Fibroblast of the aortic adventitia (primary cell): ENCODE data around the gene CA12. TPM values are rescaled to one million over a fixed set of nuclear protein-coding genes. Genes with fewer than 3 reads are reported as not detected.

Source experiments
- DNase-seq: peaks from one replicate; pipeline ENCODE4 v3.0.0-alpha.2; 2010; ENCODE audit warnings: low read depth
- H3K4me3 ChIP-seq: 2 replicates; pipeline ENCODE4 v1.5.1; 2011; ENCODE audit warnings: low read depth, mild to moderate bottlenecking, control low read depth, low read length, moderate library complexity
- total RNA-seq: library from RNA; depleted of rRNA; stranded (reverse); fragments of >200 nt; gene quantifications from 2 replicates; pipeline ENCODE4 v1.2.3, GENCODE V29; 2012; ENCODE audit warnings: low replicate concordance
- TF ChIP-seq, protein P1 (sequence below): IDR thresholded peaks from 2 replicates; pipeline ENCODE4 v1.5.1; 2011; ENCODE audit warnings: mild to moderate bottlenecking, low read length, control low read depth, inconsistent platforms; ENCODE audit not compliant: insufficient read depth

CA12 gene
- total RNA-seq, 1 donor: 174 TPM

GRCh38 chr15:63353261-63353660 lies 28.4 kb downstream of the CA12 start:
- H3K4me3 ChIP-seq: no peak overlapping the region
- DNase-seq: no peak
- TF ChIP-seq, protein P1, sequence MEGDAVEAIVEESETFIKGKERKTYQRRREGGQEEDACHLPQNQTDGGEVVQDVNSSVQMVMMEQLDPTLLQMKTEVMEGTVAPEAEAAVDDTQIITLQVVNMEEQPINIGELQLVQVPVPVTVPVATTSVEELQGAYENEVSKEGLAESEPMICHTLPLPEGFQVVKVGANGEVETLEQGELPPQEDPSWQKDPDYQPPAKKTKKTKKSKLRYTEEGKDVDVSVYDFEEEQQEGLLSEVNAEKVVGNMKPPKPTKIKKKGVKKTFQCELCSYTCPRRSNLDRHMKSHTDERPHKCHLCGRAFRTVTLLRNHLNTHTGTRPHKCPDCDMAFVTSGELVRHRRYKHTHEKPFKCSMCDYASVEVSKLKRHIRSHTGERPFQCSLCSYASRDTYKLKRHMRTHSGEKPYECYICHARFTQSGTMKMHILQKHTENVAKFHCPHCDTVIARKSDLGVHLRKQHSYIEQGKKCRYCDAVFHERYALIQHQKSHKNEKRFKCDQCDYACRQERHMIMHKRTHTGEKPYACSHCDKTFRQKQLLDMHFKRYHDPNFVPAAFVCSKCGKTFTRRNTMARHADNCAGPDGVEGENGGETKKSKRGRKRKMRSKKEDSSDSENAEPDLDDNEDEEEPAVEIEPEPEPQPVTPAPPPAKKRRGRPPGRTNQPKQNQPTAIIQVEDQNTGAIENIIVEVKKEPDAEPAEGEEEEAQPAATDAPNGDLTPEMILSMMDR: no peak

GRCh38 chr15:63352808-63353207 lies 28.8 kb downstream of the CA12 start:
- H3K4me3 ChIP-seq: no peak overlapping the region
- TF ChIP-seq, protein P1: no peak
- no peak for DNase-seq

DNA sequence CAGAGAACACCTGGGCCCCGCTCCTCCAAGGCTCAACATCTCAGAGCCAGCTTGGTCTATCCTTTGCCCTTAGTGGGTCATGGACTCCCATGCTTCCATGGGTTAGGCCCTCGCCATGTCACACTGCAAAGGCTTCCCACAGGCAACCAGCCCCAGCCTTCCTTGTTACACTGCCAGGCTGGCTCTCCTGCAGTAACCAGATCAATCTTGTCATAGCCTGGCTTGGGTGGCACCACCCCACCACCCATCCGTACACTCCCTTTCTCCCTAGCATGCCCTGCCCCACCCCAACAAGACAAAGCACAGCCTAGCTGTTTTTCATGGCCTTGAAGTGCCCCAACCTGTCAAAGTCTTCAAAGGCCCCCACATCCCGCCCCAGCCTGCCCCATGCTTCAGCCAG lies 30.5 kb downstream of the CA12 start:
- no peak for DNase-seq
- TF ChIP-seq, protein P1: no peak
- H3K4me3 ChIP-seq: no peak overlapping the region

- TF ChIP-seq, protein P1: no peak
- no peak overlapping the region for H3K4me3 ChIP-seq
- DNase-seq: peak; percentile 85
These were observed 31.4 kb downstream of the CA12 start for GRCh38 chr15:63350178-63350621.

DNA sequence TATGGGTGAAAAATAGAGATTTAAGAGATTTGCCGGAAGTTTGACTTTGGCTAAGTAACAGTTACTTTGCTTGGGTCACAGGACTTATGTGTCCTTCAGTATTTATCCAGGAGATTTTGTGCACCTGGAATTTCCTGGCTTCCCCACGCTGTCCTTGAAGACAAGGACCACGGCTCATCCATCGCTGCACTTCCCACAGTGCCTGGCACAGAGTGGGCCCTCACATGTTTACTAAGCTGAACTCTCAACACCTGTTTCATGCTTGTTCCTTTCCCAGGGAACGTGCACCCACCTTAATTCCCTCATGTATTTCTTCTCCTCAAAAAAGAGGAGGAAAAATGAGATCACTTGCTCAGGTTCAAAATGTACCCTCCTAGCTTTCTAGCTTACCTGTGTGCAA lies 32.0 kb downstream of the CA12 start:
- no peak overlapping the region for H3K4me3 ChIP-seq
- TF ChIP-seq, protein P1: no peak
- no peak for DNase-seq

DNA sequence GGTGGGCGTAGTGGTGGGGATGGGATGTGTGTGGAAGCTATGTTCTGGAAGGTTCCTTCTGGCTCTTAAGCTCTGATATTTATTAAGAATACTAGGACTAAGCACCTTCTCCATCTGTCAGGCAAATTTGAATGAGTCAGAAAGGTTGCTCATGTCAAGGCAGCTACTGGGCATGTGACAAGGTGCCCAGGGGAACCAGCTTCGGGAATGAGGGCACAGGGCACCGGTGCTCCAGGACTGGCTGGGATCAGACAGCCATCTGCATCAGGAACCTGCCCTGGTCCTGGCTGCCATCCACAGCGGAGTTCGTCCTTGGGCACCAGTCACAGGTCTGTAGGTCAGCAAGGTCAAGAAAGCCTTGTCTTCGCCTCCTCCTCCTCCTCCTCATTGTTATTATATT lies 32.5 kb downstream of the CA12 start:
- H3K4me3 ChIP-seq: no peak overlapping the region
- DNase-seq: no peak
- TF ChIP-seq, protein P1: no peak

- peak; percentile 83 for DNase-seq
- H3K4me3 ChIP-seq: no peak overlapping the region
- TF ChIP-seq, protein P1: no peak
These were observed 33.3 kb downstream of the CA12 start for GRCh38 chr15:63348392-63348791.
